HepG2 (cell line): Measurements from ENCODE around the gene TAF13. TPM values are rescaled to one million over a fixed set of nuclear protein-coding genes. Genes with fewer than 3 reads are reported as not detected.

ENCODE experiments used
- ATAC-seq: fragments of 200-7000 bp; cut with Tn5 transposase; 3 replicates; pipeline ENCODE4 v1.9.1; 2020; ENCODE audit warnings: mild to moderate bottlenecking, moderate library complexity
- BruUV-seq: library from RNA; stranded (reverse); fragments of 400-500 nt; replicated peaks from 2 replicates; lab custom pipeline; 2021; lab: Mats Ljungman, UMichigan
- CTCF ChIA-PET: fragments of 300-600 bp; formaldehyde crosslinking; extraction: SDS; loops from one replicate; lab custom pipeline; 2021; ENCODE audit warnings: low total read pairs, inconsistent platforms, low intra/inter-chr PET ratio; lab: Yijun Ruan, JAX
- POLR2A ChIA-PET: fragments of 350-600 bp; sonication (Branson Sonifier 250); formaldehyde crosslinking; loops from one replicate; lab custom pipeline; 2020; ENCODE audit warnings: antibody characterized with exemption, inconsistent platforms; lab: Yijun Ruan, JAX
- DNase-seq: peaks from one replicate; pipeline ENCODE4 v3.0.0-alpha.2; 2015; ENCODE audit warnings: low spot score
- FAIRE-seq: peaks from 3 replicates; lab custom pipeline; 2011; peaks lifted over from hg19 to GRCh38; lab: Jason Lieb, UNC
- H2AFZ ChIP-seq: one replicate; pipeline ENCODE4 v1.6.1; 2011; ENCODE audit warnings: low read length, inconsistent platforms
- H3K27ac ChIP-seq: fragments of 300-600 bp; 3 replicates; pipeline ENCODE4 v1.8.0; 2011; ENCODE audit warnings: mixed run types, mild to moderate bottlenecking, mixed read lengths, low read length, inconsistent platforms; ENCODE audit not compliant: insufficient read depth; ENCODE audit errors: extremely low read length
- H3K27me3 ChIP-seq, 2 experiments: fragments of 200-600 bp in 1 of 2; 2 replicates in 1 of 2; 3 replicates in 1 of 2; pipeline versions ENCODE4 v1.6.0 to v1.8.0; 2011; ENCODE audit warnings: low read length in 2 of 2, mild to moderate bottlenecking in 2 of 2, moderate library complexity in 2 of 2, inconsistent platforms in 1 of 2; ENCODE audit not compliant: insufficient read depth in 2 of 2, control insufficient read depth in 1 of 2
- H3K36me3 ChIP-seq, 2 experiments: fragments of 200-600 bp in 1 of 2; replicated peaks in 1 of 2; 2 replicates in 1 of 2; 3 replicates in 1 of 2; pipeline versions ENCODE4 v1.5.1 to v1.8.0; 2011; ENCODE audit warnings: low read length in 2 of 2, inconsistent platforms in 1 of 2; ENCODE audit not compliant: insufficient read depth in 2 of 2, control insufficient read depth in 1 of 2
- H3K4me1 ChIP-seq: 2 replicates; pipeline ENCODE4 v1.5.1; 2012; ENCODE audit warnings: low read length, inconsistent platforms; ENCODE audit not compliant: insufficient read depth
- H3K4me2 ChIP-seq: 2 replicates; pipeline ENCODE4 v1.6.0; 2011; ENCODE audit warnings: low read depth, low read length, inconsistent platforms
- H3K4me3 ChIP-seq, 3 experiments: fragments of 200-600 bp in 1 of 3; sonication (generic), shearing (Covaris generic) in 1 of 3; replicated peaks in 1 of 3; 2 replicates each; pipeline ENCODE4 v1.5.1; 2011 to 2016; ENCODE audit warnings: low read length in 3 of 3, inconsistent platforms in 2 of 3, low read depth in 2 of 3, mild to moderate bottlenecking in 2 of 3, control low read depth in 1 of 3, mixed read lengths in 1 of 3; ENCODE audit not compliant: insufficient read depth in 1 of 3
- H3K79me2 ChIP-seq: one replicate; pipeline ENCODE4 v1.6.1; 2011; ENCODE audit warnings: low read length, inconsistent platforms; ENCODE audit not compliant: insufficient read depth
- H3K9ac ChIP-seq: 2 replicates; pipeline ENCODE4 v1.6.0; 2011; ENCODE audit warnings: mild to moderate bottlenecking, low read depth, low read length, inconsistent platforms; ENCODE audit not compliant: insufficient read depth
- H3K9me3 ChIP-seq: 2 replicates; pipeline ENCODE4 v1.5.1; 2012; ENCODE audit warnings: mild to moderate bottlenecking, low read length
- H4K20me1 ChIP-seq: 2 replicates; pipeline ENCODE4 v1.6.0; 2011; ENCODE audit warnings: inconsistent platforms, mild to moderate bottlenecking, low read length, moderate library complexity; ENCODE audit not compliant: insufficient read depth
- ATF5 ChIP-seq: sonication (generic); formaldehyde crosslinking; IDR thresholded peaks from 2 replicates; pipeline ENCODE4 v1.4.0; 2020; ENCODE audit warnings: mild to moderate bottlenecking, low read depth, missing genetic modification reagents
- CC2D1A ChIP-seq: sonication (generic); formaldehyde crosslinking; IDR thresholded peaks from 2 replicates; pipeline ENCODE4 v1.8.1; 2023; ENCODE audit warnings: mild to moderate bottlenecking, missing genetic modification reagents
- CHCHD3 ChIP-seq: sonication (generic); formaldehyde crosslinking; IDR thresholded peaks from 2 replicates; pipeline ENCODE4 v1.8.0; 2022; ENCODE audit warnings: mild to moderate bottlenecking, missing genetic modification reagents, moderate library complexity
- HNRNPL ChIP-seq: fragments of 200-400 bp; formaldehyde crosslinking; IDR thresholded peaks from 2 replicates; pipeline ENCODE4 v1.6.1; 2017; ENCODE audit warnings: mild to moderate bottlenecking, low read depth, low read length
- MLLT10 ChIP-seq: sonication (generic); formaldehyde crosslinking; IDR thresholded peaks from 2 replicates; pipeline ENCODE4 v1.4.0; 2020; ENCODE audit warnings: missing genetic modification reagents
- MYC ChIP-seq: sonication (generic); formaldehyde crosslinking; IDR thresholded peaks from 2 replicates; pipeline ENCODE4 v1.9.0; 2021; ENCODE audit warnings: missing genetic modification reagents, borderline replicate concordance
- NFE2L1 ChIP-seq: sonication (generic); formaldehyde crosslinking; IDR thresholded peaks from 2 replicates; pipeline ENCODE4 v1.4.0; 2020; ENCODE audit warnings: missing genetic modification reagents, mild to moderate bottlenecking, borderline replicate concordance
- ZBED4 ChIP-seq: sonication (generic); formaldehyde crosslinking; IDR thresholded peaks from 2 replicates; pipeline ENCODE4 v1.4.0; 2020; ENCODE audit warnings: missing genetic modification reagents, borderline replicate concordance
- ZBTB4 ChIP-seq: sonication (generic); formaldehyde crosslinking; IDR thresholded peaks from 2 replicates; pipeline ENCODE4 v1.4.0; 2020; ENCODE audit warnings: missing genetic modification reagents, mild to moderate bottlenecking, borderline replicate concordance
- ZNF414 ChIP-seq: sonication (generic); formaldehyde crosslinking; IDR thresholded peaks from 2 replicates; pipeline ENCODE4 v1.5.0; 2020; ENCODE audit warnings: missing genetic modification reagents
- ZNF720 ChIP-seq: sonication (generic); formaldehyde crosslinking; IDR thresholded peaks from 2 replicates; pipeline ENCODE4 v1.4.0; 2020; ENCODE audit warnings: missing genetic modification reagents
- ZNF841 ChIP-seq: sonication (generic); formaldehyde crosslinking; IDR thresholded peaks from 2 replicates; pipeline ENCODE4 v1.8.1; 2023; ENCODE audit warnings: missing genetic modification reagents, borderline replicate concordance
- WGBS: methylation state at CpG from one replicate; pipeline ENCODE4 v1.1.6; 2017; ENCODE audit warnings: low lambda C conversion rate; 5-methylcytosine and 5-hydroxymethylcytosine counted together
- in situ Hi-C: cut with HindIII; loops from 2 replicates; pipeline ENCODE4 v1.10.0; 2017; ENCODE audit warnings: low pct_unique_long_range_greater_than_20kb; ENCODE audit not compliant: extremely low pct_ligation_motif_present
- intact Hi-C: fragments of 100-400 bp; cut with micrococcal nuclease; formaldehyde crosslinking; loops from one replicate; pipeline ENCODE4 v1.10.0; 2022; ENCODE audit not compliant: unreplicated experiment
- polyA plus RNA-seq, 8 experiments: library from polyadenylated mRNA; depleted of rRNA in 3 of 8; stranded (reverse) in 7 of 8; unstranded in 1 of 8; fragments of >200 nt; fragmentation: Illumina TruSeq in 4 of 8; extraction: Trizol in 4 of 8; gene quantifications; 2 replicates each; pipeline versions ENCODE4 v1.2.1 to v1.2.3, GENCODE V29; 2011 to 2016; ENCODE audit warnings: low read depth in 4 of 8, missing spikeins in 1 of 8, mixed read lengths in 1 of 8; ENCODE audit not compliant: insufficient read depth in 1 of 8
- total RNA-seq, 5 experiments: library from RNA; depleted of rRNA; stranded (reverse); fragments of >200 nt; fragmentation: Illumina TruSeq; extraction: Trizol; gene quantifications; 2 replicates each; pipeline ENCODE4 v1.2.3, GENCODE V29; 2016; ENCODE audit warnings: low read depth in 1 of 5

TAF13 gene
- total and polyA plus RNA-seq, 2 of the 13 experiments (the other 11 are each of a cell fraction or from before 2014, with no cell fraction given) = 11.5 to 36.3 TPM

GRCh38 chr1:109040989-109041620 lies 34.7 kb downstream of the TAF13 start (continued):
- TF ChIP-seq ZBTB4 (CRISPR knock-in tag) (no peak), HNRNPL (peak; percentile 58; the same call in 1 of the 2 replicates)

- Histone ChIP-seq H3K9me3 (no peaks in the 10 kb centered on the region), H3K27me3 (no peaks in the 10 kb centered on the region; a peak in 1 of 5 replicates), H3K4me3 (peak overlapping the region; percentile 94 to 96 (median 95)), H3K79me2 (peaks cover 7% of the 10 kb centered on the region), H3K36me3 (no peaks in the 10 kb centered on the region), H2AFZ (no peak overlapping the region), H3K9ac (peak overlapping the region; percentile 24; the same call in 1 of the 2 replicates), H3K4me2 (peak overlapping the region; percentile 80), H4K20me1 (no peaks in the 10 kb centered on the region), H3K4me1 (peaks cover 20% of the 10 kb centered on the region), H3K27ac (no peak overlapping the region)
- in situ Hi-C loops (no loop called here), intact Hi-C loops (no loop called here)
- FAIRE-seq (no peak), ATAC-seq (no peak), DNase-seq (no peak)
- ChIA-PET POLR2A (interaction anchor here (1.0 kb wide), 2 partner anchors 35 to 59 kb away, joined by 3 read pairs; partner anchors contain the start of gene TAF13), CTCF (no interaction called here)
- TSS peak; percentile 83 for BruUV-seq
- WGBS = 6% methylated on average over 3 of the region's 3 CpGs
- no peak for TF ChIP-seq ZNF720 (CRISPR knock-in tag)
- no peak for TF ChIP-seq CC2D1A (CRISPR knock-in tag)
- TF ChIP-seq ZNF414 (CRISPR knock-in tag) = no peak
- TF ChIP-seq MLLT10 (CRISPR knock-in tag) = no peak
- TF ChIP-seq MYC (CRISPR knock-in tag) = no peak
- no peak for TF ChIP-seq CHCHD3 (CRISPR knock-in tag)
- TF ChIP-seq ATF5 = no peak
- TF ChIP-seq ZBED4 = no peak
- TF ChIP-seq NFE2L1 (CRISPR knock-in tag) = no peak
- TF ChIP-seq ZNF841 (CRISPR knock-in tag) = no peak
These were observed 35.2 kb downstream of the TAF13 start for GRCh38 chr1:109040627-109040988.
